Right lobe of liver (tissue), 4 donors: ENCODE data around the gene JMJD4.

Experiments used
- CTCF ChIP-seq, 4 donors: fragments of 200-600 bp in 3 of 4; fragments of 450-650 bp in 1 of 4; IDR thresholded peaks; one replicate each; pipeline versions ENCODE4 v1.5.1 to v1.8.0; 2016 to 2022; ENCODE audit warnings: antibody characterized with exemption in 4 of 4, mild to moderate bottlenecking in 2 of 4
- POLR2A ChIP-seq: fragments of 450-650 bp; IDR thresholded peaks from one replicate; pipeline ENCODE4 v1.6.1; 2017; ENCODE audit warnings: antibody characterized with exemption, mild to moderate bottlenecking
- donor health status: DM: no; HTN: no; CAD: no.
- donor health status: DM: no; HTN: no; CAD: no.
- donor health status: DM: no; HTN: yes; CAD: no.

DNA sequence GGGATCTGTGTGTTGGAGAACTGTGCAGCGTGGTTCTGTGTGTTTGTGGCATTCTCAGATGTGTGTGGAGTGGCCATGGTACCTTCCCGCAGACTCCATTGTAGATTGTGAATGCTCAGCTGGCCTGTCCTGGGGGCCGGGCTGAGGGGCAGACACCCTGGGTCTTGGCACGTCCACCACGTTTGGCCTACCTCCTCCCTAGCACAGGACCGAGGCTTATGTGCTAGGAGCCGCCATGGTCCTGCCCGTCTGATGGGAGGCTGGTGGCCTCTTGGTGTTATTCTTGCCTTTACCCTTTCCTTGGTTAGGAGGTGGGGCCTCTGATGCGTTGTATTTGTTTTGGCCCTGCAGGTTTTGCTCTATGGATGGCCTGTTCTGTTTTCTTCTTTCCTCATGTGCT, 25.3 kb upstream of the JMJD4 start:
- TF ChIP-seq CTCF (IDR thresholded peaks at IDR 0.05) = no peak
- no peak for TF ChIP-seq POLR2A
